HG02610 (cell line): Measurements from ENCODE around the gene NXPE2.
"Not testable (repeated sequence)": the region's sequence is repeated elsewhere in the genome, so short reads cannot be mapped to it uniquely, and the experiment has no call there.

Source experiments
- ATAC-seq: cut with Tn5 transposase; IDR thresholded peaks from one replicate; pipeline ENCODE4 v1.9.1; 2021; ENCODE audit warnings: mild to moderate bottlenecking, moderate library complexity; ENCODE audit not compliant: unreplicated experiment

The NXPE2 gene

DNA sequence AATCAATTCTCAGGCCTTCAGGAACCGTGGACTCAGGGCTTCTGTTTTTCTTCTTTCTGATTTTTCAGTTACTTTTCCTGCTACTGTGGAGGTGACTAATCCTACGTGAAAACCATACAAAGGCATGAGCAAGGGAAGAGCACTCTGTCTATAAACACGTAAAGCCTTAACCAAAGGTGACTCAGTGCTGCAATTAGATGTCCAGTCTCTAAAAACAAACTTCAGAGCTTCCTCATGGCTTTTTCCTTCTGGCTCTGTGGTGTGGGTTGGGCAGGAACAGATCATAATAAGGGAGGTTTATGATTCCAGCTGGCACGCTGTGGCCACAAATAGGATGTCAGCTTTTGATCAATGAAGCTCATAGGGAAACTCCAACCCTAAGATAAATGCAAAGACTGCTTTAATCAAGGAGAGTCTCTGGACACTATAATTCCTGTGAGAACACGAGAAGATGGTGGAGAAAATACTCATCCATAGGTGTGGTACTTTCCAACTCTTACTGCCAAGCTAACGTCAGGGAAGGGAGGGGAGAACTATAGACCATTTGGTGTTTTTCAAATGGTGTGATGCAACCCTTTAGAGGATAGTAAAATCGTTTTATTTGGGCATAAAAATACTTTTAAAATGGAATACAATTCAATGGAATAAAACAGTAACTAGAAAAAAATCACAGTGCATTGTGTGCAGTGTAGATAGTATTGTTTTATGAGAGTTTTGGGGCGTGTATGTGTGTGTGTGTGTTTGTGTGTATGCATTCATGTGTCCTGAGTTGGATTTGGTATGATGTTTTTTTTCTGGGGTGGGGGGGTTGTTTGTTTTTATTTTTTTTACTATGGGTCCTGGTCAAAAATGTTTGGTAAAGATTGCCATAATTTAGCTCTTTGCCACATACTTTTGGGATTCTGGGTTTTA is at the start of gene NXPE2:
TSS of gene NXPE2 (plus strand) at position 403 of the 912 bp plus-strand sequence. CDS start at position 452, 49 bp downstream.
- ATAC-seq, result no peak

DNA sequence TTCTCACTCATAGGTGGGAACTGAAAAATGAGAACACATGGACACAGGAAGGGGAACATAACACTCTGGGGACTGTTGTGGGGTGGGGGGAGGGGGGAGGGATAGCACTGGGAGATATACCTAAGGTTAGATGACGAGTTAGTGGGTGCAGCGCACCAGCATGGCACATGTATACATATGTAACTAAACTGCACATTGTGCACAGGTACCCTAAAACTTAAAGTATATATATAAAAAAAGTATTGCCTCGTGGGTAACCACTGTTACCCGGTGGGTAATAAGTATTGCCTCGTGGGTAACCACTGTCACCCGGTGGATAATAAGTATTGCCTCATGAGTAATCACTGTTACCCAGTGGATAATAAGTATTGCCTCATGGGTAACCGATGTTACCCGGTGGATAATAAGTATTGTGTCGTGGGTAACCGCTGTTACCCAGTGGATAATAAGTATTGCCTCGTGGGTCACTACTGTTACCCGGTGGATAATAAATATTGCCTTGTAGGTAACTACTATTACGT is 46.8 kb upstream of the NXPE2 start:
- not testable (repeated sequence) for ATAC-seq

DNA sequence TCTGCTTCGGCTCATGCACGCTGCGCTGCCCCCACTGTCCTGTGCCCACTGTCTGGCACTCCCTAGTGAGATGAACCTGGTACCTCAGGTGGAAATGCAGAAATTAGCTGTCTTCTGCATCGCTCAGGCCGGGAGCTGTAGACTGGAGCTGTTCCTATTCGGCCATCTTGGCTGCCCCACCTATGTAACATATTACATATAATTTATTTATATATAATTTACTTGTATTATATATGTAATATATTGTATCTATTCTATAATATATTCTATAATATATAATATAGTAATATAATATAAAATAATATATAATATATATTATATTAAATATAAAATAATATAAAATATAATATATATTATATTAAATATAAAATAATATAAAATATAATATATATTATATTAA is 38.9 kb upstream of the NXPE2 start:
- ATAC-seq, result not testable (repeated sequence)

DNA sequence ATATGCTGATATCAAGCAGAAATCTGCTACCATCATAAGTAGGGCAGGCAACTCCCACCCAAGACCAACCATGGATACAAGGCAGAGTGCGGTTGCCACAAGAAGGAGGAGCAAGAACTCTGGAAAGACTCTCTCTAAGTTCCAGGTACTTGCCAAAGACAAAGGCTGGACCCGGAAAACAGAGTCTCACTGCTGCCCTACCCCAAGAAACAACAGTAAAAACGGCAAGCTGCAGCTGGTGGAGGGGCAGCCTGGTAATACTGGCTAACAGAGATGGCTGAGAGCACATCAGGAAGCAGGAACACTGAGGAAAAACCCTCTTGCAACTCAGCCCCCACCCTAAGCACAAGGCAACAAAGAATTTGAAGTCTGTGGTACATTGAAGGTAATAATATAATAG is 27.7 kb upstream of the NXPE2 start:
- no peak for ATAC-seq

DNA sequence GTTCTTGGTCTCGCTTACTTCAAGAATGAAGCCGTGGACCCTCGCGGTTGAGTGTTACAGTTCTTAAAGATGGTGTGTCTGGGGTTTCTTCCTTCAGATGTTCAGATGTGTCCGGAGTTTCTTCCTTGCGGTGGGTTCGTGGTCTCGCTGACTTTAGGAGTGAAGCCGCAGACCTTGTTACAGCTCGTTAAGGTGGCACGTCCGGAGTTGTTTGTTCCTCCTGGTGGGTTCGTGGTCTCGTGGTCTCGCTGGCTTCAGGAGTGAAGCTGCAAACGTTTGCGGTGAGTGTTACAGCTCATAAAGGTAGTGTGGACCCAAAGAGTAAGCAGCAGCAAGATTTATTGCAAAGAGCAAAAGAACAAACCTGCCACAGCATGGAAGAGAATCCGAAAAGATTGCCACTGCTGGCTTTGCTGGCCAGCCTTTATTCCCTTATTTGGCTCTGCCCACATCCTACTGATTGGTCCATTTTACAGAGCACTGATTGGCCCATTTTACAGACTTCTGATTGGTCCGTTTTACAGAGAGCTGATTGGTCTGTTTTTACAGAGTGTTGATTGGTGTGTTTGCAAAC is 27.1 kb upstream of the NXPE2 start:
- no peak for ATAC-seq

DNA sequence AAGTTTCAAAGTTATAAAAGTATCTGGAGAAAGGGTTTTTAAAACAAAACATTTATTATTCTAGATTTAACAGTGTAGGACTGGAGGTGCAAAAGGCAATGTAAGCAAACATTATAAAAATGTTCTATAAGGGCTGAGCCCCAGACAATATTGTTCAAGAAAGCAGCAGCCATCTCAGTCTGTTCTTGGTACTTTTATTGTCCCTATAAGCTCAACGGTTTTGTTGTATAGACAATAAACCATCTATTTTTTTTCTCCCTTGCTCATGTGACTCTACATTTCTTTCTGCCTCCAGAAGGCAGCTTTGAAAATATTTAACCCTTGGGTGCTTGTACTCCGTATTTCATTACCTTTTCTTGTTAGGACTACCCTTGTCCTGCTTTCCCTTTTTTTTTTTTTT is 25.2 kb upstream of the NXPE2 start:
- ATAC-seq, result no peak

GRCh38 chr11:114664641-114665040 is 13.7 kb upstream of the NXPE2 start:
- no peak for ATAC-seq

DNA sequence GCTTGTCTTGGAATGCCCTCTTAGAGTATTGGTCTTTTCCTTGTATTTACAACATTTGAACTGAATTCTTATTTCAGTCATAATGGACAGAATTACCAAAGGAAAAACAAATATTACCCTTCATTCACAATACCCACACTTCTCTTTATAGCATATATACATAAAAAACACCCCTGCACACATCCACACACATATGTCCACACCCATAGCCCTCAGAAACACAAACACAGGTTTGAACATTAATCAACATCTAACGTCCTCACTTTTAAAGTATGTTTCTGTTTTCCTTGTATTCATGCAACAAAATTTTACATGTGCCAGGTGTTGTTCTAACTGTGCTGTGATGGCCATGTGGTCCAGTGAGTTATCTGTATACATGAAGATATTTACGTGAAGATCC is 11.6 kb upstream of the NXPE2 start:
- no peak for ATAC-seq

DNA sequence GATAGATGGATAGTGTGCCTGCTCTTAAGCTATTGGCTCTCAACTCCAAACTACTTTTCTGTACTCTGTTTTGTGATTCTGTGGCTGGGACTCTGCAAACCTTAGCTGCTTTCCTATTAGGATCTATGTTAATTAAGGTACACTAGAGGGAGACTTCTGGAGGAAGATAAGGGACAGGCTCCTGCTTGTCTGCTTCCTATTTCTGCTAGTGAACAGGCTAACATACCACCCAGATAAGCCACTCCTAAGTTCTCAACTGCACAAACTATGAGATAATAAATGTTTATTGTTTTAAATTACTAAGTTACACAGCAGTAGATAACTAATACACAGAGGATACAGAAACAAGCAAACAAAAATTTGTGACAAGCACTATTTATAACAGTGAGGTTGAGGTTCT is 10.2 kb upstream of the NXPE2 start:
- ATAC-seq, result no peak

GRCh38 chr11:114673661-114674060 is 4.7 kb upstream of the NXPE2 start:
- ATAC-seq, result no peak

GRCh38 chr11:114679505-114679904 is 1.2 kb downstream of the NXPE2 start:
- ATAC-seq, result no peak

- no peak for ATAC-seq
Observed at GRCh38 chr11:114683007-114683406, 4.7 kb downstream of the NXPE2 start.

GRCh38 chr11:114684636-114685035 is 6.3 kb downstream of the NXPE2 start:
- no peak for ATAC-seq

DNA sequence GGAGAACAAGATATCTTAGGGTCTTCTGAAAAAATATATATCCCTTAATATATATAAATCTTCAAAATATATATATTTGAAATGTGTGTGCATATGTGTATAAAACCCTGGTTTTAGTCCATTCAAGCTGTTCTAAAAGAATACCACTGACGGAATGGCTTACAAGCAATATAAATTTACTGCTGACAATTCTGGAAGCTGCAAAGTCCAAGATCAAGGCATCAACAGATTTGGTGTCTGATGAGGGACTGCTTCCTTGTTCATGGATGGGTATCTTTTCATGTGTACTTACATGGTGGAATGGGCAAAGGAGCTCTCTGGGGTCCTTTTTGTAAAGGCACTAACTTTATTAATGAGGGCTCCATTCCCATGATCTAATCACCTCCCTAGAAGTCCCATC is 6.8 kb downstream of the NXPE2 start:
- no peak for ATAC-seq

- ATAC-seq, result no peak
Observed at GRCh38 chr11:114705280-114706024, 27.1 kb downstream of the NXPE2 start.

DNA sequence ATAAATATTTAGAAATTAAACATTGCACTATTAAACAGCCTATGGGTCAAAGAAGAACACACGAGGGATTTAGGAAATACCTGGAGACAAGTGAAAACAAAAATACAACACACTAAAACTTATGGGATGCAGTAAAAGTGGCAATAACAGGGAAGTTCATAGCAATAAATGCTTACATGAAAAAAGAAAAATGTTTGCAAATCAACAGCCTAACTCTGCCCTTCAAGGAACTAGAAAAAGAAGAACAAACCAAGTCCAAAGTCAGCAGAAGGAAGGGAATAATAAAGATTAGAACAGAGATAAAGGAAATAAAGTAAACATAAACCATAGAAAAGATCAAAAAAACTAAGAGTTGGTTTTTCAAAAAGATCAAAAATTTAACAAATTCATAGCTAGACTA is 31.6 kb downstream of the NXPE2 start:
- ATAC-seq, result no peak

- no peak for ATAC-seq
Observed at GRCh38 chr11:114713756-114714155, 35.4 kb downstream of the NXPE2 start.

DNA sequence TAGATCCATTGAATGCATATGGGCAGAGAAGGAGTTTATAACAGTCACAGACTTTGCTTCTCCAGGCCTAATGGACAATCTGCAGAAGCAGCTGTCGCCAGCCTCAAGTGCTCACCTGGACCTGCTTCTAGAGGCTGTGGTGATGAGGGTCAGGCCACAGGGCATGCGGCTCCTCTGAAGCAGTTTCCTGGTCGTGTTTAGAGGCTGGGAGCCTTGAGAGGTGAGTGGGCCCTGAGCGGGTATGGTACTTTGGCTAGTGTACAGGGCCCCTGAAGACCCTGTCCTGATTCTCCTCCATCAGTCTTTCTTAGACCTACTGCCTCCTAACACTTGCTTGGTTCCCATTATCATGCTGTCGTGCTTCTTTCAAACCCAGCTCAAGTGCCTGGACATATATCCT is 41.2 kb downstream of the NXPE2 start:
- no peak for ATAC-seq

GRCh38 chr11:114724916-114725524 is 46.7 kb downstream of the NXPE2 start:
- no peak for ATAC-seq

- no peak for ATAC-seq
Observed at GRCh38 chr11:114725623-114726022, 47.3 kb downstream of the NXPE2 start.

DNA sequence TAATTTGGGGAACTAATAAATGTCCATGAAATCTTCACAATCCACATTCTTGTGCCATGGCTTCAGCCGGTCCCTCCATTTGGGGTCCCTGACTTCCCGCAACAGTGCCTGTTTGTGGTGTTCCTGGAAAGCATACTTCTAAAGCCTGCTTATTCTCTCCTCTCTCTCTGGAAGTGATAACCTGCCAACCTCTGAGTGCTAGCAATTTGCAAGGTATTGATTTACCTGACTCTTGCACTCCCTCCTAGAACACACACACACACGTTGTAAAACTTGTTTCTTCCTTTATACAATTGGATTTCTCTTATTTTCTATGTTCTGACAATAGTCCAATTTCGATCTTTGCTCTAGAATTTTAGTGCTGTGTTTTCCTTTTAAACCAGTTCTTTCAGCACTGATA is 58.5 kb downstream of the NXPE2 start:
- ATAC-seq, result no peak
